Measurements from ENCODE around the gene ARHGAP5. TPM values are rescaled to one million over a fixed set of nuclear protein-coding genes. Genes with fewer than 3 reads are reported as not detected.

ARHGAP5 gene
- total RNA-seq, 1 donor from 2014 or later: 182 TPM

DNA sequence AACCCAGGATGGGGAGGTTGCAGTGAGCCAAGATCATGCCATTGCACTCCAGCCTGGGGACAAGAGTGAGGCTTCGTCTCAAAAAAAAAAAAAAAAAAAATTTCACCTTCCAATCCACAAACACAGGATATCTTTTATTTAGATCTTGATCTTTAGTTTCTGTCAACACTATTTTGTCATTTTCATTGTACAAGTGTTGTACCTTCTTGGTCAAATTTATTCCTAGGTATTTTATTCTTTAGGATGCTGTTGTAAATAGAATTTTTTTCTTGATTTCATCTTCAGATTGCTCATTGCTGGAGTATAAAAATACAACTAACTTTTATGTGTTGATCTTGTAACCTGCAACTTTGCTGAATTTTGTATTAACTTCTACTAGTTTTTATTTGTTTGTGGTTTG, 60.8 kb downstream of the ARHGAP5 start:
- Mint-ChIP-seq H3K4me3 (ENCODE audit: low read depth) (no peak overlapping the region), H3K27me3 (no peaks in the 10 kb centered on the region), H3K4me1 (ENCODE audit: low read depth) (peaks cover 10% of the 10 kb centered on the region), H3K36me3 (ENCODE audit: insufficient read depth) (peaks cover 67% of the 10 kb centered on the region), H3K9me3 (ENCODE audit: low read depth) (peaks cover 17% of the 10 kb centered on the region), H3K27ac (no peak overlapping the region)
- no peak for DNase-seq (ENCODE audit: low spot score, unreplicated experiment)
- TF ChIP-seq, protein P1, sequence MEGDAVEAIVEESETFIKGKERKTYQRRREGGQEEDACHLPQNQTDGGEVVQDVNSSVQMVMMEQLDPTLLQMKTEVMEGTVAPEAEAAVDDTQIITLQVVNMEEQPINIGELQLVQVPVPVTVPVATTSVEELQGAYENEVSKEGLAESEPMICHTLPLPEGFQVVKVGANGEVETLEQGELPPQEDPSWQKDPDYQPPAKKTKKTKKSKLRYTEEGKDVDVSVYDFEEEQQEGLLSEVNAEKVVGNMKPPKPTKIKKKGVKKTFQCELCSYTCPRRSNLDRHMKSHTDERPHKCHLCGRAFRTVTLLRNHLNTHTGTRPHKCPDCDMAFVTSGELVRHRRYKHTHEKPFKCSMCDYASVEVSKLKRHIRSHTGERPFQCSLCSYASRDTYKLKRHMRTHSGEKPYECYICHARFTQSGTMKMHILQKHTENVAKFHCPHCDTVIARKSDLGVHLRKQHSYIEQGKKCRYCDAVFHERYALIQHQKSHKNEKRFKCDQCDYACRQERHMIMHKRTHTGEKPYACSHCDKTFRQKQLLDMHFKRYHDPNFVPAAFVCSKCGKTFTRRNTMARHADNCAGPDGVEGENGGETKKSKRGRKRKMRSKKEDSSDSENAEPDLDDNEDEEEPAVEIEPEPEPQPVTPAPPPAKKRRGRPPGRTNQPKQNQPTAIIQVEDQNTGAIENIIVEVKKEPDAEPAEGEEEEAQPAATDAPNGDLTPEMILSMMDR (IDR thresholded peaks at IDR 0.05; ENCODE audit: unreplicated experiment): no peak

GRCh38 chr14:32142341-32142740, 65.2 kb downstream of the ARHGAP5 start:
- no peaks in the 10 kb centered on the region for H3K27me3 Mint-ChIP-seq
- peaks cover 45% of the 10 kb centered on the region for H3K36me3 Mint-ChIP-seq (ENCODE audit: insufficient read depth)
- no peak for DNase-seq (ENCODE audit: low spot score, unreplicated experiment)
- H3K9me3 Mint-ChIP-seq (ENCODE audit: low read depth): peaks cover 9% of the 10 kb centered on the region
- no peak overlapping the region for H3K4me3 Mint-ChIP-seq (ENCODE audit: low read depth)
- H3K27ac Mint-ChIP-seq: peak overlapping the region; percentile 71
- peaks cover 10% of the 10 kb centered on the region for H3K4me1 Mint-ChIP-seq (ENCODE audit: low read depth)
- TF ChIP-seq, protein P1 (IDR thresholded peaks at IDR 0.05; ENCODE audit: unreplicated experiment): no peak

- Mint-ChIP-seq H3K4me1 (ENCODE audit: low read depth) (peaks cover 10% of the 10 kb centered on the region), H3K4me3 (ENCODE audit: low read depth) (no peak overlapping the region), H3K36me3 (ENCODE audit: insufficient read depth) (peaks cover 41% of the 10 kb centered on the region), H3K27ac (peak overlapping the region; percentile 71), H3K9me3 (ENCODE audit: low read depth) (peaks cover 8% of the 10 kb centered on the region), H3K27me3 (no peaks in the 10 kb centered on the region)
- no peak for DNase-seq (ENCODE audit: low spot score, unreplicated experiment)
- TF ChIP-seq, protein P1 (IDR thresholded peaks at IDR 0.05; ENCODE audit: unreplicated experiment): no peak
Observed at GRCh38 chr14:32142754-32143437, 65.8 kb downstream of the ARHGAP5 start.

DNA sequence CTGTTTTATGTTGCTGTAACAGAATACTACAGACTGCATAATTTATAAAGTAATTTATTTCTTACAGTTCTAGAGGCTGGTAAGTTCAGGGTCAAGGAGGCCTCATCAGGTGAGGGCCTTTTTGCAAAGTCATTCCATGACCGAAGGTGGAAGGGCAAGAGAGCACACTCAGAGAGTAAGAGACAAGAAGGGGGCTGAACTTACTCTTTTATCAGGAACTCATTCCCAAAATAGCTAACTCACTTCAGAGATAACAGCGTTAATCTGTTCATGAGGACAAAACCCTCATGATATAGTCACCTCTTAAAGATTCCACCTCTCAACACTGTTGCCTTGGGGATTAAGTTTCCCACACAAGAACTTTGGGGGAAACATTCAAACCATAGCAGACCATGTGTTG, 73.3 kb downstream of the ARHGAP5 start:
- H3K27me3 Mint-ChIP-seq: no peaks in the 10 kb centered on the region
- DNase-seq (ENCODE audit: low spot score, unreplicated experiment): no peak
- no peaks in the 10 kb centered on the region for H3K4me1 Mint-ChIP-seq (ENCODE audit: low read depth)
- H3K4me3 Mint-ChIP-seq (ENCODE audit: low read depth): no peak overlapping the region
- H3K9me3 Mint-ChIP-seq (ENCODE audit: low read depth): no peaks in the 10 kb centered on the region
- H3K36me3 Mint-ChIP-seq (ENCODE audit: insufficient read depth): peaks cover 27% of the 10 kb centered on the region
- TF ChIP-seq, protein P1 (IDR thresholded peaks at IDR 0.05; ENCODE audit: unreplicated experiment): no peak
- H3K27ac Mint-ChIP-seq: no peak overlapping the region

DNA sequence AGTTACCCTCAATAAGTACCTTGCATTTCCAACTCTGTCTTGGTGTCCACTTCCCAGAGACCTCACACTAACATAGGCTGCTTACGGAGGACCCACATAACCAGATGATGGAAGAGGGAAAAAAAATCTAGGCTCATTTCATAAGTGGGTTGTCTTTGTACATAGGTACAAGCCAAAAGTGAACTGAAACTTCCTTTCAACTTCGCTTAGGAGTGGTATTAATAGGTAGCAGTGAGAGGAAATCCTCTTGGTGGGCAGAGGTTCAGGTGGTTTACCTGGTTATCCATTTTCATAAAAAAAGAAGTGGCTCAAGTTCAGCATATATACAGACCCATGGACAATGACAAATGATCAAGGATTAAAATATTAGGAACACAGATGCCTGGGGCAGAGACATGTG, 88.9 kb downstream of the ARHGAP5 start:
- TF ChIP-seq, protein P1 (IDR thresholded peaks at IDR 0.05; ENCODE audit: unreplicated experiment): no peak
- Mint-ChIP-seq H3K27ac (no peak overlapping the region), H3K9me3 (ENCODE audit: low read depth) (no peaks in the 10 kb centered on the region), H3K36me3 (ENCODE audit: insufficient read depth) (no peaks in the 10 kb centered on the region), H3K27me3 (no peaks in the 10 kb centered on the region), H3K4me1 (ENCODE audit: low read depth) (no peaks in the 10 kb centered on the region), H3K4me3 (ENCODE audit: low read depth) (no peak overlapping the region)
- DNase-seq (ENCODE audit: low spot score, unreplicated experiment): no peak
